NCI-H2196 treated with DMSO at 0.1 percent for 48 hours (cell line): ENCODE results near the gene KCNK5.

Source experiments
- DNase-seq: peaks from one replicate; lab custom pipeline; 2025; ENCODE audit not compliant: unreplicated experiment; lab: John Stamatoyannopoulos, UW

KCNK5 gene

DNA sequence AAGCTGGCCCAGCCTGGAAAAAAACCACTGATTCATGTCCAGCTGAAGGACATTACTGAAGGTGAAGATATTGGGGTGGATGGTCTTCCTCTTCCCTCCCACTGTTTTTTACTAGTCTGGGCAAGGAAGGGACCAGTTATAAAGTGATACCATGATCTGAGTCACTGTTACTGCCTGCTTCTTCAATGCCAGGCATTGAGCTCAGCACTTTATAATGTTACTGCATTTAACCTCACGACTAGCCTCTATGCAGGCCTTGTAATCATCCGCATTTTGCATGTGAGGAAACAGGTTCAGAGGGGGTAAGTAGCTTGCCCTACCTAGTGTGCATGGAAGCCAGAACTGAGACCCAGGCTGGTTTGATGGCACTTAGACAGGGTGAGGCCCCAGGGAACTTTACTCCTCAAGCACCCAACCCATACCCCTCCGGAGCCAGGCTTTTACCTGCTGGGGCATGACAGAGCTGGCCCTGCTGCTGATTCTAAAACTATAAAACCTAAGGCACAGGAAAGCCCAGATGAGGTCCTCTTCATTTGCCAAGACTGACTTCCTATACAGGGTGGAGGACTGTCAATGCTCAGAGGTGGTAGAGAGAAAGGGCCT, 11.0 kb upstream of the KCNK5 start:
- DNase-seq, result no peak

DNA sequence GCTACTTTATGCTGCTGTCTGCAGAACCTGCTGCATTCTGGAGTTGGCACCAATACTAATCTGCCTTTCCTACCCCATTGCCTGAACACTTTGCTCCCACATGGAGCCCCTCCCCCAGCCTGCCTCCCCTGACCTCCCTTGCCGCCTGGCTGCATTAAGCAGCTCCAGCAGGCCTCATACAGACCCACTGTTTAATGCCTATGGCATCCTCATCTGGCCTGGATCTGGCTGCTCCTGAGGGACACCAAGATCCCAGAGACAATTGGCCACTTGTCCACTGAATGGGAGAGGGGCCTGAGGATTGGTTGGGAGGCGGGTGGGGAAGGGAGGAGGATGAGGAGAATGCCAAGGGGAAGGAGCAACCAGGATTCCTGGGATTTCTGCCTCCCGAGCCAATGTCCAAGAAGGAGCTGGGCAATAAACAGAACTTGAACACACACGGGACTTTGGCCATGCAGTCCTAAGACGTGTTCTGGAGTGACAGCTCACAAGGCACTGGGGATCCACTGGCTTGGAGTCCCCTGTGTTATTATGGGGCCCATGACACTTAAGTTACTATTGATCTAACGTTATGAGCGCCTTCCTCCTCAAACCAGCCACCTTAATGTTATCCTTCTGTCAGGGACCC, 10.4 kb upstream of the KCNK5 start:
- no peak for DNase-seq

DNA sequence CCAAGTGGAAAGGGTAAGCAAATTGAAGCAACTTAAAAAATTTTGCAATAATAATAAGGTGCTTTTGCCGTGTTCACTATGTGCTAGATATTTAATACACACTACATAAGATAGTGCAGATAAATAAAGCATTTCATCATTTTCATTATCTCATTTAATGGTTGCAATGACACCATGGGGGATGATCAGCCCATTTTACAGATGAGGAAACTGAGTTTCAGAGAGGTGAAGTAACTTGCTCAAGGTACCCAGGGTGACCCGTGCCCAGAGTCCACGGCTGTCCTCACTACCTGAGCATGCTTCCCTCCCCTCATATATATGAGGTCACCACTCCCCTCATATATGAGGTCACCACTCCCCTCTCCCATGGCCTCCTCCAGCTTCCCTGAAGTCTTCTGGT, 7.5 kb upstream of the KCNK5 start:
- DNase-seq, result no peak

DNA sequence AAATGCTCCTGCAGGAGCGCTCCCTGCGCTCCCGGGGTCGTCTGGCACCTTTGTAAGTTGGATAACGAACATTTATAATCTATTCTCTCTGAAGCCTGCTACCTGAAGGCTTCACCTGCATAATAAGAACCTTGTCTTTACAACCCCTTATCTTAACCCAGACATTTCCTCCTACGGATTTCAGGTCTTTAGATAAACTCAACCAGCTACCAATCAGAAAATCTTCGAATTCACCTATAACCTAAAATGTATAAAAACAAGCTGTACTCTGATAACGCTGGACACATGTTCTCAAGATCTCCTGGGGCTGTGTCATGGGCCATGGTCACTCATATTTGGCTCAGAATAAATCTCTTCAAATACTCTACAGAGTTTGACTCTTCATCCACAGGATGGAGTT, 4.1 kb upstream of the KCNK5 start:
- DNase-seq, result no peak

DNA sequence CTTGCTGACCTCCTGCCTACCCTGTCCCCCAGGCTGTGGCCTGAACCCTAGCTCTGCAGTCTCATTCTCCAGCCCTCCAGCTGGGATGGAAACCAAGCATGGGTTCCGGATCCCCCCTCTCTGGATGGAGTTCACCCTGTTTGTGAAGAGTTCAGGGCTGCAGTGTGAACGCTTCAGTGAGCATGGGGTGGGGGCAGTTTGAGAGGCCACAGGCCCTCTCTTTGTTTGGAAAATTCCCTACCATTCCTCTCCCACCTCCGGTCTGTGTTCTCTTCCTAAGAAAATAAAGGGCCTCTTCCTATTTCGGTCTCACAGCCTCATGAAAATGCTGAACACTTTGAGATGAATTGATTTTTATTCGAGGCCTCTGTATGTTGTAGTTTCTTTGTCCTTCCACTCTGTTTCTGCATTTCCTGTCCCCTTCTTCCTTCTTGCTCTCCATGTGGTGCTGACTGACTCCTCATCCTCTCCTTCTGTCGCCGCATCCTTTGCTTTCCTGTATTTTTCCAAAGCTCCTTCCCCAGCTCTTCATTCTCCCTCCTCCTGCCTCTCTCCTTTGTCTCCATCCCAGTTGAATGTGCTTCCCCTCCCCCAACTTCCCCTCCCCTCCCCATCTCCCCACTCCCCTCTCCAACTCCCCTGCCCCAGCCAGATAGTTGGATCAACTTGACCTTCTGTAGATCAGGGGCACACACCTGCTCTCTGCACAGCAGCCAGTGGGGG, 2.4 kb upstream of the KCNK5 start:
- DNase-seq, result no peak

DNA sequence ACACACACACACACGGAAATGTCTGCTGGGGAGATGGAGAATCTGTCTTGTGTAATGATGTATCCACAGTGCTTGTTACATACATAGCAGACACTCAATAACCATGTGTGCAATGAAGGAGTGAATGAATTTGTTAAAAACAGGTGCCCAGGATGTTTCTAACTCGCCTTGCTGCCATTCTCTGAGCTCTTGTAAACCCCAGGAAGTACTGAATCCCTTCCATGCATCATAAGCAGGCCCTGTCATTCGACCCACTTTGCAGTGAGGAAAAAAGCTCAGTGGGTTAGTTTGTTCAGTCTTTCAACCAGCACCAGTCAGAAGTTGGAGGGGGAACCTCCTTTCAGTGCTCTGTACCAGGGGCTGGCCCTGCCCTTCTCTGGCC, 1.4 kb upstream of the KCNK5 start:
- DNase-seq, result no peak

DNA sequence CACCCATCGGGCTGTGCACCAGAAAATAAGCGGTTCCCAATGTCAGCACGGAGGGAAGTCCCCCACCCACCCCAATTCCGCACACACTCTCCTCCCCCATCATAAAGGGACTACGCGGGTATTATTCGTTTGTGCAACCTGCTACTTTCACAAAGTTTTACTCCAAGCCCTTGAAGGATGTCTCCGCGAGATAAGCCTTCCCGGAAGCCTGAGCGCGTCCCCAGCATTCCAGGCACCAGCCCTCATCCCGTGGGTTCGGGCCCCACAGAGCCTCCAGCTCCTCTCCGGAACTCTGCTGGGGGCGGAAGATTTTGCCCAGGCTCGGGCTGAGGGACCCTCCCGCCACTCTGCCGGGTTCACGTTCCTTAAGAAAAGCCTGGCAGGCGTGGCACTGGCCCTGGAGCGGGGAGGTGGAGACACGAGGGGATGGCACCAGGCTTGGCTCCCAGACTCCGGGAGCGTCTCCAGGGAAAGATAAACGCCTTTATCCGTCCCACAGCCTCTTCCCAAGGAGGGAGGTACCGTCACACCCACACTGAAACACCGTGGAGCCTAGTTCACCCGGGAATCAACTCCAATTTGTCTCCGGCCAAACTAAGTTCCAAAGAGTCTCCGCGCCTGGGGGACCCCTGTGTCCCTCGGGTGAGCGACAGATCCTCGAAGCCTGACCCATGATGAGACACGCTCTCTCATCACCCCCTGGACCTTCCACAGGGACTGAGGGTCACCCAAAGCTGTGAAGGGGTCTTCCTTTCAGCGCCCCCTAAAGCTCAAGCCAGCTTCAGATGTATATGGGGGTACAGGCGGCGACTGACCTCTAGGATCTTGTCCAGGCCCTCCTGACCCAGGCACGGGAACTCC, 934 bp downstream of the KCNK5 start:
- DNase-seq, result no peak

DNA sequence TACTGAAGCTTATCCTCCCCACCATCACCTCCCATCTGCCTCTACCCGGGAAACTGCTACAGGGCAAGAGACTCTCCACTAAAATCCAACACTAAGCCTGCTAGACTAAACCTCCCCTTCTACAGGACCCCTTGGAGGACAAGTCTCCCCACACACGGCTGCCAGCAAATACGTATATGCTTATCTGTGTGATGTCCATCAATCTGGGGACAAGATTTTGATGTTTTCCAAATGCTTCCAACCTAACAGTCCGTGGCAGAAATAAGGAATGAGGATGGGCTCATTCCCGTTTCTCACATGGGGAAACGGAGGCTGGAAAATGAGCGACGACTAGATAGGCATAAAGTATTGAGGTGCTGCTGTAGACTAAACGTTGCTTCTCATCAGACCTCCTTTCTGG, 1.8 kb downstream of the KCNK5 start:
- DNase-seq, result no peak

DNA sequence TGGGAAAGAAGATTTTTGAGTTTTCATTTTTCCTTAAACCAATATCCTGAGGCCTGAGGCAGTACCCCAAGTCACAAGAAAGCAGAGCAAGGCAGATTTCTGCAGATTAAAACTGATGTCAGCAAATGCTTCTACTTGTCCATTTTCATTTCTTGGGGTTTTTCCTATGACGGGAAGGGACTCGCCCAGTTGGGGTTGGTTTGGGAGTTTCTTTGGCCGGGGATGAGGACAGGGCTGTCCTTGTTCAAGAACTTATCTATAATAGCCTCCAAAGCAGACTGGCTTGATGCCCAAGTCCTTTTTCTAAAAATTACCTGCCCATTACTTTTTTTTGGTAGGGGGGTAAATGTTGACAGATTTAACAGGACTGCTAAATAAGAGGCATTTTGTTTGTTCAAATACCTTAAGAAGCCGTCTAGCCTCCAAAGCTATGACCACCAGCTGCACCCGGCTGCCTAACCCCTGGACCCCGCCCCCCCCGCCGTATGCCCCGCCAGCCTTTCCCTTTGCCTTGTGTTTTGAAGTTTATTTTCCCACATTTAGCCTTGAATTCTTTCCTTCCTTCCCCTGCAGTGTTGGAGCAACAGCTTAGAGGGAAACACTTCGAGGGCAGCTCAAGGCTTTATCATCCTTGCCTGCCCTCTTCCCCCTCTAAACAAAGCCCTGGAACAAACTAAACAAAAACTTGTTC, 2.5 kb downstream of the KCNK5 start:
- DNase-seq, result no peak

DNA sequence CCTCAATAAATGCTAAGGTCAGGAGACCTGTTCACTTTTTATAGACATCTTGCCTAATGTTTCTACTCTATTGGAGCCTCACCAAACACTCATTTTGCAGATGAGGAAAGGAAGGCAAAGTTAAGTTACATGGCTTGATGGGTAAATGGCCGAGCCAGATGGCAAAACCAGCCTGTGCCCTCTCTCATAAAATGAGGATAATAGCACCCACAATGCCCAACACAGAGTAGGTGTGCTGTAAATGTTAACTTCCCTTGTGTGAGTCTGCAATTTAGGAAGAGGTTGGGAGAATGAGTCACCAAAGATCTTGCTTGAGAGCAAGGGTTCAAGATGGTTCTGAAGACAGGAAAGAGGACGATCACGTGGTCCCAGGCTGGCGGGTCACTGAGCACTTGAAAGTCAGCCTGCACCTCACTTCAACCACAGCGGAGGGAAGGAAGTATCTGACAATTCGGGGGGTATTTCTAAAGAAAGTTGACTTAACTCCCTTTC, 3.3 kb downstream of the KCNK5 start:
- no peak for DNase-seq

DNA sequence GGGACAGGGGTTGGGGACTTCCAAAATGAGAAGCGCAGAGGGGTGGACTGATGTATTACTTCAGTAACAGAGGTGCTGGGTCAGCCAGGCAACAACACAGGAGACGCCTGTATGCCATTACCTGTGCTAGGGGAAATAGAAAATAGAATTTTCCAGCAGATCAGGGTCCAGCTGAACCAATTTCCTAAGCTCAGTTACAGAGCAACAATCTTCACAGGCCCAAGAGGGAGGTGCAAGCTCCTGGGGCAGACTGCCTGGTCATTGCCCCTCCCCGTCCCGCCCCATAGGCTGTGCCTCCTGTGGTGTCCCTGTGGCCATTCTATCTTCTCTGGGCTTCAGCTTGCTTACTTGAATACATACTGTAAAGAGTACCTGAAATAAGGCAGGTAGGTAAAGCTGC, 3.7 kb downstream of the KCNK5 start:
- DNase-seq, result no peak

DNA sequence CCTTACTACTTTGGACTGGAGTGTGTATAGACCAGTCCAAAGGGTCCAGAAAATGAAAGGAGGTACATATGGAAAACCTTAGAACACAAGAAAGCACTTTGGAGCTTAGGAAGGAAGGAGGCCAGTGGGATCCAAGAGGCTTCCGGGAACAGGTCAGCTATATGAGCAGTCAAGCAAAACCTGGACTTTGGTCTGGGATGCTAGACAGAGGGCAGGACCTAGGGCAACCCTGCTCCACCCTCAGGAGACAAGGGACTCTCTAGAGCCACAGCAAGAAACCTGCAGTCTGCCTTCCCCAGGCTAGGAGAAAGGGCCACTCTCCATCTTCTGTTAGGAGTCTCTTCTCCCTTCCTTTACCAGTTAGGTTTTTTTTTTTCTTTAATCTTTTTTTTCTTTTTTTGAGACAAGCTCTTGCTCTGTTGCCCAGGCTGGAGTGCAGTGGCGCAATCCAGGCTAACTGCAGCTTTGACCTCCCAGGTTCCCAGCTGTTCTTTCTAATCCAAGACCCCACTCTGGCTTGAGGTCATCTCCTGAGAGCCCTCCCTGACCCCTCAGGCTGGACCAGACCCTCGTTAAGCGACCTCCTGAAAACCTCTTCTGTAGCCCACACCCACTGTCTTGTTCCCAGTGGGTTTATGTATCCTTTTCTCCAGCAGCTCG, 4.6 kb downstream of the KCNK5 start:
- DNase-seq, result no peak

DNA sequence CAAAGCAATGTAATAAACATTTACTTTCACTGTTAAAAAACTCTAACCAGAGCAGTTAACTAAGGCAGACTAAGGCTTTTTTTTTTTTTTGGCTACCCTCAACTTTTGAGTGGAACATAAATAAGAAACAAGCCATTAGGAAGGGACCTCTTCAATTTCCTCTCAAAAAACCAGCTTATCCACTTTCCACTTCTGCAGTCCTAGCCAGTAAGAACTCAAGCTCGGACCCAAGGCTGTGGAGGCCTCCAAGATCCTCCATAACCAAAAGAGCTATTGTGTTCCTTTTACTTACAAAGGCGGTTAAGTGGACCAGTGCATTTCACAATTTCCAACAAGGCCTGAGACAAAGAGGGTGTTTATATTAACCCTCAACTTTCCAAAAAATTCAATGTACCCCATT, 5.3 kb downstream of the KCNK5 start:
- DNase-seq, result no peak

DNA sequence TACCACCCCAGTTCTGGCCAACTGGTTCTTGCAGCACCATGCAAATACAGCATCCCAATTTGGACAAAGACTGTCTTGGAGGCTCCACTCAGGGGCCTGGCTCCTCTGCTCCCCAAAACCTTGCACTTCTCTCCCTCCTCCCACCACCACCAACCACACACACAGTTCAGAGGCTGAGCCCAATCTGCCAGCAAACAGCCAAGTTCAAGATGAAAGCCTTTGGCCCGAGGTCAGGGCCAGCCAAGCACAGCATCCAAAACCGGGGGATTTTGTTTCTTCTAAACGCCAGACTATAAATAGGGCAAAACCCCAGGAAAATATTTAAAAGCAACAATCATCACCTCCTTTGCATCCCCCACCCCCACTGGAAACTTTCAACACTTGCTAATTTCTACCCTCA, 5.7 kb downstream of the KCNK5 start:
- no peak for DNase-seq

DNA sequence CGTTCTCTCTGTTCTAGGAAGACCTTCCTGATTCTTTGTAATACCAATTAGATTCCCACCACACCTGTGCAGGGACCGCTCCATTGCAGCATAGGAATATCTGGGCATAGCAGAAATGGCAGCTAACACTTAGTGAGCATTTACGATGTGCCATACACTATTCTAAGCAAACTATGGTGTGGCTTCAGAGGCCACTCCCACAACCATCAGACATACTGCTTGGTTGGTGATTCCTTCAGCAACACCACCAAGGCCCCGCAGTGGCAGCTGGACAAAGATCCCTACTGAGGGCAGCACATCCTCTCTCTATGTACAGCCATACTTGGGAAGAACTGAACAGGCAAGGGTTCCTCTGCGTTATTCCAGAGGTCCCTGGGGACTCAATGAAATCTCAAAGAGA, 6.2 kb downstream of the KCNK5 start:
- DNase-seq, result no peak

DNA sequence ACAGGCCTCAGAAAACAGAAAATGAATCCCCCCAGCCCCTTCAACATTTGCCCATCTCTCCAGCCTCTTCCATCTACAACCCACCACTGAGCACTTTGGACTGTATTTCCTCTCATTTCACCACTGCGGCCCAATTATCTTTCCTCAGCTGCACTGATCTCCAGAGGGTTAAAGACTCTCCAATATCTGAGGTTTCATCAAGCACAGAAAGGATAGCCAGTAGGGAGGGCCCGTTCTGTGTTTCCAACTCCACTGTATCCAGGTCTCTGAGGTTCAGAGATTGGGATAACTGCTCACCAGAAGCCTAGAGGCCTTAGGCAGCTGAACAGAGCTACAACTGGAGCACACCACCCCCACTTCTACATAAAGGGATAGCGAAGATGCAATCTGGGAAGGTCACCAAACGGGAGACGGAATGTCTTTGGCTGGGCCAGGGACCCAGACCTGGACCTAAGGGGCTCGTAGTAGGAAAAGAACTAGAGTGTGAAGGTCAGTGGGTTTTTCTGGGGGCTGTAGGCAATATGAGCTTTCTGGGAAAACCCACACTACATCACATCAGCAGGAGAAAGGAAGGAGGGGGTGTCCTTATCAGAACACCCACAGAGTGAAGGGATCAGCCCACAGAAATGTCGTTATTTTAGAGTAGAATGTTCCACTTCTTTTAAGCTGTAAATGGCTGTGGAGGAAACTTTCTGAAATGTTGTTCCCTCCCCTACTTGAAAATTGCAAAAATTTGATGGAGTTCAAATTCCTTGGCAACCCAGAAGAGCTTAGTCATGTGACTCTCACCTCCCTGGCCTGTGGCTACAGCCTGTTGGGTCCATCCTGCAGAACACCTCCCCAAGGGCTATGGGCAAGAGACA, 7.3 kb downstream of the KCNK5 start:
- DNase-seq, result no peak

DNA sequence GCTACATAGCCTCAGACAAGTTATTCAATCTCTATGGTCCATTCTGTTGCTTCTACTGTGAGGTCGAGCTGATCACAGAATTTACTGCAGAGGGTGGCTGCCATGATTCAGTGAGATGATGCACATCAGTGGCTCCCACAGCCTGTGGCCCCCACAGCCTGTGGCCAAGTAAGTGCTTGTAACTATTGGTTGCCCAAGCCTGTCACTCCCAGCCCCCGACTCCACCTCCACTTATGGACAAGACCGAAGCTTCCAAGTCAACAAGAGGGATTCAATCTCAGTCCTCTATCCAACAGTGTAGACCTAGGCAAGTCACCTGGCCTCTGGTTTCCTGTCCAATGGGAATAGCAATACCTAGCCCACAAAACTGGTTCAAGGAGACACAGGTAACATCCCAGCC, 8.2 kb downstream of the KCNK5 start:
- no peak for DNase-seq

DNA sequence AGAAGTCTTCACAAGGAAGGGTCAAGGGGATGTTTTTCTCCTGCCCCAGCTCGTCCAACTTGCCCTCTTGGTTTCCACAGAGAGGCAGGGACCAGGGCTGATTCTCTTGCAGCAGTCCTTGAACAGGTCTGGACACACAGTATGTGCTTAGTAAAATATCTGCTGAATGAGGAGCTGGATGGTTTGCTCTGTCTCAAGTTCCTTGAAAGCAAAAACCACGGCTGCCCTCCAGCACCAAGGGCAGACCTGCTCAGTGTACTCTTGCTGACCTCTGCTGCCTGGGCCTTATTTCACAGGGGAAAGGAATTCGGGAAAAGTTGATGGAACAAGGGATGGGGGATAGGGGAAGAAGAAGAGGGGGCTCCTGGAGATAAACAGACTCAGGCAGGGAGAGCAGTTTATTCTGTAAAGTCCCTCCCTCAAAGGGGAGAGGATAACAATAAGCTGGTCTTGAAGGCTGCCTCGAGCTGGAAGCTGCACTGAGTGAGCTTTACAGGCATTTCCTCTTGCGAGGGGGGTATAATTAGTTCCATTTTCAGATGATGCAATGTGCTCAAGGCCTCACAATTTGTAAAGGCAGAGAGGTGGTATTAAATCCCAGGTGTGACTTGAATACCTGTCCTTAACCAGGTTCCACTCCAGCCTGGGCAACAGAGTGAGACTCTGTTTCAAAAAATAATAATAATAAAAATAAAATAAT, 10.3 kb downstream of the KCNK5 start:
- DNase-seq, result no peak
